Measurements from ENCODE around the gene ZNF467.

The ZNF467 gene

GRCh38 chr7:149767068-149767467, 6.3 kb downstream of the ZNF467 start:
- no peak for DNase-seq

- DNase-seq = no peak
Measured at GRCh38 chr7:149766135-149766675, 7.2 kb downstream of the ZNF467 start.

GRCh38 chr7:149765399-149766121, 7.8 kb downstream of the ZNF467 start:
- DNase-seq = no peak

- DNase-seq = no peak
Measured at GRCh38 chr7:149764481-149765398, 8.6 kb downstream of the ZNF467 start.

- DNase-seq = no peak
Measured at GRCh38 chr7:149763563-149764240, 9.7 kb downstream of the ZNF467 start.

GRCh38 chr7:149762610-149763009, 10.8 kb downstream of the ZNF467 start:
- no peak for DNase-seq

GRCh38 chr7:149762089-149762488, 11.3 kb downstream of the ZNF467 start:
- no peak for DNase-seq

- no peak for DNase-seq
Measured at GRCh38 chr7:149761307-149761706, 12.1 kb downstream of the ZNF467 start.

GRCh38 chr7:149760538-149760937, 12.8 kb downstream of the ZNF467 start:
- DNase-seq = no peak

GRCh38 chr7:149759093-149759860, 14.1 kb downstream of the ZNF467 start:
- DNase-seq = no peak

- DNase-seq = peak; percentile 16
Measured at GRCh38 chr7:149753375-149754233, 19.8 kb downstream of the ZNF467 start.

GRCh38 chr7:149752646-149753045, 20.7 kb downstream of the ZNF467 start:
- DNase-seq = no peak

GRCh38 chr7:149751043-149751775, 22.2 kb downstream of the ZNF467 start:
- DNase-seq = no peak

- DNase-seq = no peak
Measured at GRCh38 chr7:149750122-149750845, 23.1 kb downstream of the ZNF467 start.

GRCh38 chr7:149748076-149748874, 25.1 kb downstream of the ZNF467 start:
- no peak for DNase-seq

GRCh38 chr7:149743476-149744255, 29.7 kb downstream of the ZNF467 start:
- no peak for DNase-seq

GRCh38 chr7:149742075-149742701, 31.2 kb downstream of the ZNF467 start:
- DNase-seq = peak; percentile 53

- peak; percentile 24 for DNase-seq
Measured at GRCh38 chr7:149741629-149742028, 31.8 kb downstream of the ZNF467 start.
